SK-N-SH (cell line): ENCODE data around the gene ERC1. TPM values are rescaled to one million over a fixed set of nuclear protein-coding genes. Genes with fewer than 3 reads are reported as not detected.

Experiments
- CTCF ChIA-PET: fragments of 300-600, 350-600 bp; formaldehyde crosslinking; extraction: SDS; loops from one replicate; lab custom pipeline; 2021; lab: Yijun Ruan, JAX
- POLR2A ChIA-PET: fragments of 350-600 bp; sonication (Branson Sonifier 250); formaldehyde crosslinking; extraction: SDS; loops from one replicate; lab custom pipeline; 2020; ENCODE audit warnings: antibody characterized with exemption, inconsistent platforms; lab: Yijun Ruan, JAX
- DNase-seq: peaks from one replicate; pipeline ENCODE4 v3.0.0; 2012
- H2AFZ ChIP-seq: fragments of 200-600 bp; sonication (generic); 2 replicates; pipeline ENCODE4 v1.8.1; 2016; ENCODE audit warnings: antibody characterized with exemption, mild to moderate bottlenecking, low read depth
- H3F3A ChIP-seq: fragments of 200-600 bp; sonication (generic); replicated peaks from 2 replicates; pipeline ENCODE3; 2016; ENCODE audit warnings: antibody characterized with exemption, mild to moderate bottlenecking; ENCODE audit not compliant: insufficient read depth
- H3K27ac ChIP-seq, 2 experiments: fragments of 200-500 bp in 1 of 2; fragments of 200-600 bp in 1 of 2; sonication (Bioruptor generic) in 1 of 2; sonication (generic), shearing (Covaris generic) in 1 of 2; 2 replicates each; pipeline versions ENCODE4 v1.5.1 to v1.6.1; 2014 to 2016; ENCODE audit warnings: low read depth in 2 of 2, inconsistent platforms in 1 of 2, low read length in 1 of 2, mild to moderate bottlenecking in 1 of 2, mixed read lengths in 1 of 2
- H3K27me3 ChIP-seq: fragments of 200-600 bp; sonication (generic), shearing (Covaris generic); 2 replicates; pipeline ENCODE4 v1.6.1; 2016; ENCODE audit warnings: mixed run types; ENCODE audit not compliant: insufficient read depth
- H3K36me3 ChIP-seq, 2 experiments: fragments of 200-500 bp in 1 of 2; fragments of 200-600 bp in 1 of 2; sonication (Bioruptor generic) in 1 of 2; sonication (generic) in 1 of 2; replicated peaks in 1 of 2; 2 replicates each; pipeline versions ENCODE3 to v1.5.1; 2014 to 2016; ENCODE audit warnings: low read length in 1 of 2, mild to moderate bottlenecking in 1 of 2; ENCODE audit not compliant: insufficient read depth in 2 of 2, control insufficient read depth in 1 of 2
- H3K4me1 ChIP-seq, 2 experiments: fragments of 200-500 bp in 1 of 2; fragments of 200-600 bp in 1 of 2; sonication (Bioruptor generic) in 1 of 2; sonication (generic), shearing (Covaris generic) in 1 of 2; 2 replicates each; pipeline versions ENCODE4 v1.5.1 to v1.6.1; 2014 to 2016; ENCODE audit warnings: low read depth in 1 of 2, low read length in 1 of 2, mixed run types in 1 of 2; ENCODE audit not compliant: insufficient read depth in 2 of 2, control insufficient read depth in 1 of 2
- H3K4me2 ChIP-seq: fragments of 200-600 bp; sonication (generic), shearing (Covaris generic); 2 replicates; pipeline ENCODE4 v1.6.1; 2017; ENCODE audit warnings: mixed run types
- H3K4me3 ChIP-seq, 2 experiments: fragments of 200-500 bp in 1 of 2; fragments of 200-600 bp in 1 of 2; sonication (Bioruptor generic) in 1 of 2; sonication (generic), shearing (Covaris generic) in 1 of 2; 2 replicates each; pipeline versions ENCODE4 v1.5.1 to v1.8.1; 2014 to 2016; ENCODE audit warnings: low read depth in 2 of 2, inconsistent platforms in 1 of 2, low read length in 1 of 2, mild to moderate bottlenecking in 1 of 2, mixed read lengths in 1 of 2, moderate library complexity in 1 of 2
- H3K79me2 ChIP-seq: fragments of 200-600 bp; sonication (generic); 2 replicates; pipeline ENCODE4 v1.8.1; 2017; ENCODE audit warnings: mild to moderate bottlenecking; ENCODE audit not compliant: insufficient read depth
- H3K9ac ChIP-seq: fragments of 200-600 bp; sonication (generic); 2 replicates; pipeline ENCODE4 v1.6.1; 2017; ENCODE audit warnings: mixed run types
- H3K9me2 ChIP-seq: fragments of 200-600 bp; sonication (generic); 2 replicates; pipeline ENCODE4 v1.6.1; 2017; ENCODE audit warnings: mixed run types
- H3K9me3 ChIP-seq: fragments of 200-600 bp; sonication (generic); 2 replicates; pipeline ENCODE4 v1.6.1; 2017; ENCODE audit warnings: mixed run types, mild to moderate bottlenecking, moderate library complexity
- H4K20me1 ChIP-seq: fragments of 200-600 bp; sonication (generic); 2 replicates; pipeline ENCODE4 v1.6.1; 2017; ENCODE audit warnings: mild to moderate bottlenecking, mixed run types; ENCODE audit not compliant: insufficient read depth
- CHD2 ChIP-seq: fragments of 150-350 bp; IDR thresholded peaks from 2 replicates; pipeline ENCODE4 v1.6.1; 2018; ENCODE audit warnings: low read length; ENCODE audit not compliant: partially characterized antibody
- CTCF ChIP-seq: fragments of 200-600 bp; sonication (generic); IDR thresholded peaks from 2 replicates; pipeline ENCODE4 v1.6.1; 2017; ENCODE audit warnings: antibody characterized with exemption, mild to moderate bottlenecking, moderate library complexity
- EP300 ChIP-seq, 2 experiments: IDR thresholded peaks; 2 replicates each; pipeline versions ENCODE4 v1.4.0 to v1.6.1; 2012; ENCODE audit warnings: borderline replicate concordance in 1 of 2, low read depth in 1 of 2, low read length in 1 of 2
- FOSL2 ChIP-seq: IDR thresholded peaks from 2 replicates; pipeline ENCODE4 v1.4.0; 2012; ENCODE audit warnings: low read depth, mild to moderate bottlenecking, moderate library complexity, borderline replicate concordance
- FOXJ3 ChIP-seq: sonication (generic); formaldehyde crosslinking; IDR thresholded peaks from 2 replicates; pipeline ENCODE4 v1.5.1; 2020; ENCODE audit warnings: mild to moderate bottlenecking, missing genetic modification reagents
- FOXM1 ChIP-seq: IDR thresholded peaks from 2 replicates; pipeline ENCODE4 v1.4.0; 2012; ENCODE audit warnings: low read depth, mild to moderate bottlenecking
- GABPA ChIP-seq: IDR thresholded peaks from 2 replicates; pipeline ENCODE4 v1.4.0; 2012; ENCODE audit warnings: low read depth, mild to moderate bottlenecking
- GATA2 ChIP-seq: sonication (generic); formaldehyde crosslinking; IDR thresholded peaks from 2 replicates; pipeline ENCODE4 v1.5.0; 2020; ENCODE audit warnings: mild to moderate bottlenecking, missing genetic modification reagents
- IRF3 ChIP-seq: fragments of 150-350 bp; IDR thresholded peaks from 2 replicates; pipeline ENCODE4 v1.6.1; 2016; ENCODE audit warnings: mild to moderate bottlenecking, low read depth, low read length
- JUND ChIP-seq: IDR thresholded peaks from 2 replicates; pipeline ENCODE4 v1.4.0; 2012
- MEF2A ChIP-seq: IDR thresholded peaks from 2 replicates; pipeline ENCODE4 v1.4.0; 2012; ENCODE audit warnings: low read depth, borderline replicate concordance
- NFIC ChIP-seq: IDR thresholded peaks from 2 replicates; pipeline ENCODE4 v1.4.0; 2012; ENCODE audit warnings: borderline replicate concordance
- NRF1 ChIP-seq: IDR thresholded peaks from 2 replicates; pipeline ENCODE4 v1.6.1; 2012; ENCODE audit warnings: low read depth, mild to moderate bottlenecking, low read length
- RCOR1 ChIP-seq: fragments of 150-350 bp; IDR thresholded peaks from 2 replicates; pipeline ENCODE4 v1.6.1; 2017; ENCODE audit warnings: antibody characterized with exemption, low read length
- TAF1 ChIP-seq: IDR thresholded peaks from 2 replicates; pipeline ENCODE4 v1.6.1; 2012; ENCODE audit warnings: low read depth, mild to moderate bottlenecking, low read length, moderate library complexity, borderline replicate concordance
- TEAD4 ChIP-seq: IDR thresholded peaks from 2 replicates; pipeline ENCODE4 v1.4.0; 2012; ENCODE audit warnings: mild to moderate bottlenecking, borderline replicate concordance; ENCODE audit not compliant: insufficient read depth
- USF1 ChIP-seq: IDR thresholded peaks from 2 replicates; pipeline ENCODE4 v1.4.0; 2012; ENCODE audit warnings: low read depth, borderline replicate concordance
- YY1 ChIP-seq: IDR thresholded peaks from 2 replicates; pipeline ENCODE4 v1.4.0; 2012; ENCODE audit warnings: low read depth, mild to moderate bottlenecking
- WGBS: methylation state at CpG from one replicate; pipeline ENCODE4 v1.1.6; 2017; ENCODE audit warnings: low lambda C conversion rate; 5-methylcytosine and 5-hydroxymethylcytosine counted together
- polyA plus RNA-seq, 3 experiments: library from polyadenylated mRNA; depleted of rRNA; stranded (reverse); fragments of >200 nt; gene quantifications; 2 replicates each; pipeline ENCODE4 v1.2.3, GENCODE V29; 2012
- TF ChIP-seq, protein P1 (sequence below): fragments of 150-350 bp; IDR thresholded peaks from 2 replicates; pipeline ENCODE4 v1.6.1; 2017; ENCODE audit warnings: antibody characterized with exemption, low read length, low read depth, borderline replicate concordance

Gene ERC1
- polyA plus RNA-seq, 1 of the 3 experiments (the other 2 are of a cell fraction) = 7.5 TPM

DNA sequence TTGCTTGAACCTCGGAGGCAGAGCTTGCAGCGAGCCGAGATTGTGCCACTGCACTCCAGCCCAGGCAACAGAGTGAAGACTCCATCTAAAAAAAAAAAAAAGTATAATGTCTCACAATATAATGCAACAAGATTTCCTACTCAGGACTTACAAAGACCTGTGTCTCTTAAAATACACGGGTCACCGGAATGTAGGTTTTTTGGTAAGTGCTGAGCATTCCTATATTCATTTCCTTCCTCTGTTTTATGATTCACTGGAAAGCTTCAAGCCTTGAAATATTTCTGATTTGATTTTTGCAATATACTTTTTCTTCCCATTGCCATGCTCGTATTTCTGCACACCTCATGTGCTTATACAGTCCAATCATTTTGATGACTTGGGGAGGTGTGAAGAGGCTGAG, 357.6 kb downstream of the ERC1 start:
- DNase-seq = no peak
- Histone ChIP-seq H3K4me1 (peaks cover 3 to 26% of the 10 kb centered on the region in 2 experiments), H3K4me3 (no peak overlapping the region), H3K9me2 (no peaks in the 10 kb centered on the region), H3K27ac (peak overlapping the region in 1 of 2 experiments; percentile 68; a peak in 1 of 4 replicates), H3K9ac (no peak overlapping the region), H4K20me1 (no peaks in the 10 kb centered on the region), H3F3A (peaks cover 16% of the 10 kb centered on the region), H3K79me2 (no peaks in the 10 kb centered on the region; the same call in 1 of the 2 replicates), H3K9me3 (no peaks in the 10 kb centered on the region), H3K36me3 (no peaks in the 10 kb centered on the region), H3K4me2 (no peak overlapping the region; the same call in 1 of the 2 replicates), H3K27me3 (no peaks in the 10 kb centered on the region), H2AFZ (no peak overlapping the region)
- CTCF ChIA-PET = interaction anchor here (0.7 to 1.8 kb wide), 2 partner anchors 14 to 80 kb away, joined by 3 to 6 read pairs; no protein-coding TSS in a partner anchor
- 84% methylated on average over 6 of the region's 6 CpGs for WGBS
- POLR2A ChIA-PET = no interaction called here
- no peak for TF ChIP-seq IRF3
- no peak for TF ChIP-seq NFIC
- no peak for TF ChIP-seq GATA2 (CRISPR knock-in tag)
- TF ChIP-seq EP300 (IDR thresholded peaks at IDR 0.05; ENCODE audit: borderline replicate concordance in 1 of 2, low read depth in 1 of 2, low read length in 1 of 2) = no peak
- no peak for TF ChIP-seq YY1
- TF ChIP-seq RCOR1 = no peak
- no peak for TF ChIP-seq MEF2A
- no peak for TF ChIP-seq CHD2
- no peak for TF ChIP-seq TEAD4
- no peak for TF ChIP-seq FOXM1
- TF ChIP-seq GABPA = no peak
- no peak for TF ChIP-seq NRF1
- no peak for TF ChIP-seq FOXJ3 (CRISPR knock-in tag)

GRCh38 chr12:1350055-1350933, 359.3 kb downstream of the ERC1 start:
- H3K4me1 ChIP-seq = peaks cover 3 to 26% of the 10 kb centered on the region in 2 experiments
- no peaks in the 10 kb centered on the region for H3K27me3 ChIP-seq
- H3K36me3 ChIP-seq = no peaks in the 10 kb centered on the region
- no peak overlapping the region for H3K4me3 ChIP-seq
- peak overlapping the region; percentile 51 for H3K4me2 ChIP-seq
- ChIA-PET CTCF (interaction anchor here (1.8 kb wide), 1 partner anchor 13 kb away, joined by 6 read pairs; no protein-coding TSS in a partner anchor), POLR2A (no interaction called here)
- no peaks in the 10 kb centered on the region; the same call in 1 of the 2 replicates for H3K79me2 ChIP-seq
- peak overlapping the region; percentile 34; the same call in 1 of the 2 replicates for H3K9ac ChIP-seq
- peak overlapping the region; percentile 44 to 68; a peak in 3 of 4 replicates for H3K27ac ChIP-seq
- no peaks in the 10 kb centered on the region for H4K20me1 ChIP-seq
- H3F3A ChIP-seq = peaks cover 16% of the 10 kb centered on the region
- 58% methylated on average over 6 of the region's 6 CpGs for WGBS
- DNase-seq = no peak
- H3K9me3 ChIP-seq = no peaks in the 10 kb centered on the region
- no peaks in the 10 kb centered on the region for H3K9me2 ChIP-seq
- no peak overlapping the region for H2AFZ ChIP-seq
- TF ChIP-seq FOSL2 (peak; percentile 74), TEAD4 (peak; percentile 88; the same call in 1 of the 2 replicates), CTCF (no peak), JUND (peak; percentile 70), USF1 (no peak), FOXJ3 (CRISPR knock-in tag) (no peak), EP300 (IDR thresholded peaks at IDR 0.05; ENCODE audit: borderline replicate concordance in 1 of 2, low read depth in 1 of 2, low read length in 1 of 2) (peak in 1 of 2 experiments; percentile 73; a peak in 1 of 4 replicates), FOXM1 (no peak), RCOR1 (no peak), NRF1 (no peak), TAF1 (no peak), YY1 (no peak)
- TF ChIP-seq, protein P1, sequence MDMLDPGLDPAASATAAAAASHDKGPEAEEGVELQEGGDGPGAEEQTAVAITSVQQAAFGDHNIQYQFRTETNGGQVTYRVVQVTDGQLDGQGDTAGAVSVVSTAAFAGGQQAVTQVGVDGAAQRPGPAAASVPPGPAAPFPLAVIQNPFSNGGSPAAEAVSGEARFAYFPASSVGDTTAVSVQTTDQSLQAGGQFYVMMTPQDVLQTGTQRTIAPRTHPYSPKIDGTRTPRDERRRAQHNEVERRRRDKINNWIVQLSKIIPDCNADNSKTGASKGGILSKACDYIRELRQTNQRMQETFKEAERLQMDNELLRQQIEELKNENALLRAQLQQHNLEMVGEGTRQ = no peak
